Neural cell (in vitro differentiated cells): ENCODE measurements around the gene DUS1L.

ENCODE experiments used
- EP300 ChIP-seq: fragments of 450-650 bp; conservative IDR thresholded peaks from 2 replicates; pipeline ENCODE4 v1.6.1; 2014; ENCODE audit warnings: antibody characterized with exemption, mild to moderate bottlenecking, moderate library complexity; ENCODE audit not compliant: poor library complexity, severe bottlenecking
- EZH2 ChIP-seq: fragments of 200-600, 300-800 bp; shearing (Covaris generic), sonication (generic); IDR thresholded peaks from 2 replicates; pipeline ENCODE4 v1.6.1; 2014; ENCODE audit warnings: antibody characterized with exemption, low read length, borderline replicate concordance, mild to moderate bottlenecking; ENCODE audit not compliant: insufficient read depth, poor library complexity, severe bottlenecking
- POLR2AphosphoS5 ChIP-seq: IDR thresholded peaks from 2 replicates; pipeline ENCODE4 v1.6.1; 2012
- RAD21 ChIP-seq: fragments of 450-650 bp; conservative IDR thresholded peaks from 2 replicates; pipeline ENCODE4 v1.6.1; 2014; ENCODE audit warnings: antibody characterized with exemption, mild to moderate bottlenecking, moderate library complexity
- TAF1 ChIP-seq: IDR thresholded peaks from 2 replicates; pipeline ENCODE4 v1.6.1; 2012; ENCODE audit warnings: low read depth
- TF ChIP-seq, protein P1 (sequence below): fragments of 450-650 bp; IDR thresholded peaks from 2 replicates; pipeline ENCODE4 v1.5.1; 2014; ENCODE audit warnings: antibody characterized with exemption, mild to moderate bottlenecking, moderate library complexity; ENCODE audit not compliant: poor library complexity, severe bottlenecking
- TF ChIP-seq, protein P2 (sequence below): IDR thresholded peaks from 2 replicates; pipeline ENCODE4 v1.6.1; 2012; ENCODE audit warnings: borderline replicate concordance

DNA sequence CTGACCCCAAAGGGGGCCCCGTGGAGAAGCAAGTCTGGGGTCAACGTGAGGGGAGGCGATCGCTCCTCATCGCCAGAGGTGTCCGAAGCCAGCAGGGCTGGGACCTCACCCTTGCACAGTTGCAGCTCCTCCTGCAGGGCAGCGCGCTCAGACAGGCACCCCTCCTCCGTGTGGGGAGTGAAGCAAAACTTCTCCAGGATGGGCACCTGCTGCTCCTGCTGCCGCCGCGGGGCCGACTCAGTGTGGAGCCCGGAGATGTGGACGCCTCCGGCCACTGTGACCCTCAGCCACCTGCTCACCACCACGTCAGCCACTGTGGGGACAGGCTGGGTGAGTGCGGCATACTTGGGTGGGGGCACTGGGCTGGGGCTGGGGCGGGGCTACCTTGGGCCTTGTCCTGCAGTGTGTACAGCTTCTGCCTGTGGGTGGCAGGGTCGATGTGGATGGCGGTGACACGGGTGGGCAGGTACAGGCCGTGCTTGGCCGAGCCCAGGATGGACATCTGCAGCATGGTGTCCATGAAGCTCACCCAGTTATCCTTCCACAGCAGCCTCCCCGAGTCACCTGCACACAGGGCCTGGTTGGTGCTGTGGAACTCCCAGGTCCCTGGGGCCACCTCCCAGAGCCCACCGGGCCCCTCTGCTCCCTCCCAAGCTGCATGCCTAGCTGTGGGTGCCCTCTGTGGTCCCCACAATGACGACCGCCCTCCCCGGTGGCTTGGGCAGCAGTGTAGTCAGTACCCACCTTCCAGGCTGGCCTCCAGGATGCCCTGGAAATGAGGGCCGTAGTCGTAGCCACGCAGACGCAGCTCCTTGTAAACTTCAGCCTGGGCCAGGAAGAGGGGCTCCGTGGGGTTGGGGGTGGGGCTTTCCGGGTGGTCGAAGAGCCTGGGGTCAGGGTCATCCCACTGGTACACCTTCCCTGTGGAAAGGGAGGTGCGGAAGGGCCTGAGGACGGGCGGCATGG lies 21.6 kb upstream of the DUS1L start:
- TF ChIP-seq, protein P1, sequence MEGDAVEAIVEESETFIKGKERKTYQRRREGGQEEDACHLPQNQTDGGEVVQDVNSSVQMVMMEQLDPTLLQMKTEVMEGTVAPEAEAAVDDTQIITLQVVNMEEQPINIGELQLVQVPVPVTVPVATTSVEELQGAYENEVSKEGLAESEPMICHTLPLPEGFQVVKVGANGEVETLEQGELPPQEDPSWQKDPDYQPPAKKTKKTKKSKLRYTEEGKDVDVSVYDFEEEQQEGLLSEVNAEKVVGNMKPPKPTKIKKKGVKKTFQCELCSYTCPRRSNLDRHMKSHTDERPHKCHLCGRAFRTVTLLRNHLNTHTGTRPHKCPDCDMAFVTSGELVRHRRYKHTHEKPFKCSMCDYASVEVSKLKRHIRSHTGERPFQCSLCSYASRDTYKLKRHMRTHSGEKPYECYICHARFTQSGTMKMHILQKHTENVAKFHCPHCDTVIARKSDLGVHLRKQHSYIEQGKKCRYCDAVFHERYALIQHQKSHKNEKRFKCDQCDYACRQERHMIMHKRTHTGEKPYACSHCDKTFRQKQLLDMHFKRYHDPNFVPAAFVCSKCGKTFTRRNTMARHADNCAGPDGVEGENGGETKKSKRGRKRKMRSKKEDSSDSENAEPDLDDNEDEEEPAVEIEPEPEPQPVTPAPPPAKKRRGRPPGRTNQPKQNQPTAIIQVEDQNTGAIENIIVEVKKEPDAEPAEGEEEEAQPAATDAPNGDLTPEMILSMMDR = no peak
- TF ChIP-seq, protein P2, sequence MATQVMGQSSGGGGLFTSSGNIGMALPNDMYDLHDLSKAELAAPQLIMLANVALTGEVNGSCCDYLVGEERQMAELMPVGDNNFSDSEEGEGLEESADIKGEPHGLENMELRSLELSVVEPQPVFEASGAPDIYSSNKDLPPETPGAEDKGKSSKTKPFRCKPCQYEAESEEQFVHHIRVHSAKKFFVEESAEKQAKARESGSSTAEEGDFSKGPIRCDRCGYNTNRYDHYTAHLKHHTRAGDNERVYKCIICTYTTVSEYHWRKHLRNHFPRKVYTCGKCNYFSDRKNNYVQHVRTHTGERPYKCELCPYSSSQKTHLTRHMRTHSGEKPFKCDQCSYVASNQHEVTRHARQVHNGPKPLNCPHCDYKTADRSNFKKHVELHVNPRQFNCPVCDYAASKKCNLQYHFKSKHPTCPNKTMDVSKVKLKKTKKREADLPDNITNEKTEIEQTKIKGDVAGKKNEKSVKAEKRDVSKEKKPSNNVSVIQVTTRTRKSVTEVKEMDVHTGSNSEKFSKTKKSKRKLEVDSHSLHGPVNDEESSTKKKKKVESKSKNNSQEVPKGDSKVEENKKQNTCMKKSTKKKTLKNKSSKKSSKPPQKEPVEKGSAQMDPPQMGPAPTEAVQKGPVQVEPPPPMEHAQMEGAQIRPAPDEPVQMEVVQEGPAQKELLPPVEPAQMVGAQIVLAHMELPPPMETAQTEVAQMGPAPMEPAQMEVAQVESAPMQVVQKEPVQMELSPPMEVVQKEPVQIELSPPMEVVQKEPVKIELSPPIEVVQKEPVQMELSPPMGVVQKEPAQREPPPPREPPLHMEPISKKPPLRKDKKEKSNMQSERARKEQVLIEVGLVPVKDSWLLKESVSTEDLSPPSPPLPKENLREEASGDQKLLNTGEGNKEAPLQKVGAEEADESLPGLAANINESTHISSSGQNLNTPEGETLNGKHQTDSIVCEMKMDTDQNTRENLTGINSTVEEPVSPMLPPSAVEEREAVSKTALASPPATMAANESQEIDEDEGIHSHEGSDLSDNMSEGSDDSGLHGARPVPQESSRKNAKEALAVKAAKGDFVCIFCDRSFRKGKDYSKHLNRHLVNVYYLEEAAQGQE = no peak
- no peak for TF ChIP-seq EZH2
- TF ChIP-seq TAF1 = no peak
- no peak for TF ChIP-seq POLR2AphosphoS5
- TF ChIP-seq EP300 = no peak
- TF ChIP-seq RAD21 = no peak
